LNCaP clone FGC (cell line): ENCODE measurements around the gene DDX4.
"Not testable (repeated sequence)": the region's sequence is repeated elsewhere in the genome, so short reads cannot be mapped to it uniquely, and the experiment has no call there.

Source experiments
- DNase-seq: peaks from one replicate; pipeline ENCODE4 v3.0.0-alpha.2; 2011; ENCODE audit warnings: low read depth
- H3K4me3 ChIP-seq: 2 replicates; pipeline ENCODE4 v1.5.1; 2011; ENCODE audit warnings: mild to moderate bottlenecking, low read depth, low read length, control low read depth
- CTCF ChIP-seq: IDR thresholded peaks from 2 replicates; pipeline ENCODE4 v1.5.1; 2012; ENCODE audit warnings: mild to moderate bottlenecking; ENCODE audit not compliant: control insufficient read depth, insufficient read depth; ENCODE audit errors: extremely low read depth

Gene DDX4

GRCh38 chr5:55737793-55738192 is at the start of gene DDX4:
DDX4 (plus strand) TSS chr5:55738061; CDS start chr5:55738964, 903 bp downstream.
- no peak within 1 kb of the TSS for H3K4me3 ChIP-seq
- no peak for TF ChIP-seq CTCF
- DNase-seq: no peak

- H3K4me3 ChIP-seq: no peak overlapping the region
- DNase-seq: peak; percentile 59
- peak; percentile 61 for TF ChIP-seq CTCF
Observed at GRCh38 chr5:55691265-55692105, 46.4 kb upstream of the DDX4 start.

DNA sequence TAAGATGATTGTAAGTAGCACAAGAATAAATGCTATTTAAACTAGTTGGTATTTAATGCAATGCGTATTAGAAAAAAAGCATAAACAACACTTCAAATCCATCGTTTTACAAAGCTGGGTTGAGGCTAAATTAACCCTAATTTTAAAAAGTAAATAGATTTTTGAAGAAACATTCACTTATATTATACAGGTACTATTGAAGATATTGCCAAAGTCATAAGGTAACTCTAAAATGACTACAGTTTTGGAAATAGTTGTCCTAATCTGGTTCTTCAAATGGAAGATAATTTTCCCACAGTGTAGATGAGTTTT is 45.8 kb upstream of the DDX4 start:
- no peak for DNase-seq
- no peak for TF ChIP-seq CTCF

GRCh38 chr5:55692509-55692908 is 45.4 kb upstream of the DDX4 start:
- DNase-seq: peak; percentile 48
- no peak for TF ChIP-seq CTCF
- H3K4me3 ChIP-seq: no peak overlapping the region

More for the DNA sequence above, 45.8 kb upstream of the DDX4 start:
- H3K4me3 ChIP-seq: no peak overlapping the region

GRCh38 chr5:55694152-55694830 is 43.6 kb upstream of the DDX4 start:
- TF ChIP-seq CTCF: peak; percentile 87
- DNase-seq: peak; percentile 75
- H3K4me3 ChIP-seq: no peak overlapping the region

DNA sequence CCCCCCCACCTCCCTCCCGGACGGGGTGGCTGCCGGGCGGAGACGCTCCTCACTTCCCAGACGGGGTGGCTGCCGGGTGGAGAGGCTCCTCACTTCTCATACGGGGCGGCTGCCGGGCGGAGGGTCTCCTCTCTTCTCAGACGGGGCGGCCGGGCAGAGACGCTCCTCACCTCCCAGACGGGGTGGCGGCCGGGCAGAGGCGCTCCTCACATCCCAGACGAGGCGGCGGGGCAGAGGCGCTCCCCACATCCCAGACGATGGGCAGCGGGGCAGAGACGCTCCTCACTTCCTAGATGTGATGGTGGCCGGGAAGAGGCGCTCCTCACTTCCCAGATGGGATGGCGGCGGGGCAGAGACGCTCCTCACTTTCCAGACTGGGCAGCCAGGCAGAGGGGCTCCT is 41.2 kb upstream of the DDX4 start:
- DNase-seq, H3K4me3 ChIP-seq: not testable (repeated sequence)

GRCh38 chr5:55699041-55699688 is 38.7 kb upstream of the DDX4 start:
- H3K4me3 ChIP-seq: no peak overlapping the region
- DNase-seq: no peak
- no peak for TF ChIP-seq CTCF
